COLO668 (cell line): ENCODE results near the gene AMIGO2.
A peak's percentile ranks its signal among the peaks of the same experiment; 100 is the strongest.

Experiments used
- DNase-seq: peaks from one replicate; lab custom pipeline; 2025; ENCODE audit not compliant: unreplicated experiment; lab: John Stamatoyannopoulos, UW

AMIGO2 gene

GRCh38 chr12:47098099-47098498 is 18.3 kb upstream of the AMIGO2 start:
- no peak for DNase-seq

GRCh38 chr12:47097276-47097896 is 17.6 kb upstream of the AMIGO2 start:
- no peak for DNase-seq

GRCh38 chr12:47095446-47096236 is 15.9 kb upstream of the AMIGO2 start:
- no peak for DNase-seq

- DNase-seq = no peak
These were observed 15.0 kb upstream of the AMIGO2 start for GRCh38 chr12:47094804-47095203.

GRCh38 chr12:47091009-47091408 is 11.2 kb upstream of the AMIGO2 start:
- no peak for DNase-seq

- peak; percentile 70 for DNase-seq
These were observed 8.5 kb upstream of the AMIGO2 start for GRCh38 chr12:47088021-47088944.

GRCh38 chr12:47087088-47087688 is 7.4 kb upstream of the AMIGO2 start:
- peak; percentile 3 for DNase-seq

GRCh38 chr12:47085815-47086252 is 6.1 kb upstream of the AMIGO2 start:
- DNase-seq = peak; percentile 23

GRCh38 chr12:47084172-47084571 is 4.4 kb upstream of the AMIGO2 start:
- DNase-seq = no peak

- DNase-seq = no peak
These were observed 3.2 kb upstream of the AMIGO2 start for GRCh38 chr12:47082796-47083621.

- DNase-seq = no peak
These were observed 2.5 kb upstream of the AMIGO2 start for GRCh38 chr12:47082283-47082682.

- DNase-seq = peak; percentile 62
These were observed 1.2 kb upstream of the AMIGO2 start for GRCh38 chr12:47080725-47081502.

- DNase-seq = peak; percentile 30
These were observed 394 bp upstream of the AMIGO2 start for GRCh38 chr12:47079981-47080724.

- peak; percentile 44 for DNase-seq
These were observed 859 bp downstream of the AMIGO2 start for GRCh38 chr12:47078733-47079467.

GRCh38 chr12:47078086-47078395 is 1.7 kb downstream of the AMIGO2 start:
- DNase-seq = no peak

- no peak for DNase-seq
These were observed 2.3 kb downstream of the AMIGO2 start for GRCh38 chr12:47077206-47078085.
